GM12872 (cell line): ENCODE measurements around the gene LDLRAD3.

ENCODE experiments used
- TF ChIP-seq, protein P1 (sequence below): IDR thresholded peaks from 3 replicates; pipeline ENCODE4 v1.5.1; 2011; ENCODE audit warnings: low read depth, mild to moderate bottlenecking, low read length, moderate library complexity; ENCODE audit not compliant: insufficient read depth

Gene LDLRAD3

DNA sequence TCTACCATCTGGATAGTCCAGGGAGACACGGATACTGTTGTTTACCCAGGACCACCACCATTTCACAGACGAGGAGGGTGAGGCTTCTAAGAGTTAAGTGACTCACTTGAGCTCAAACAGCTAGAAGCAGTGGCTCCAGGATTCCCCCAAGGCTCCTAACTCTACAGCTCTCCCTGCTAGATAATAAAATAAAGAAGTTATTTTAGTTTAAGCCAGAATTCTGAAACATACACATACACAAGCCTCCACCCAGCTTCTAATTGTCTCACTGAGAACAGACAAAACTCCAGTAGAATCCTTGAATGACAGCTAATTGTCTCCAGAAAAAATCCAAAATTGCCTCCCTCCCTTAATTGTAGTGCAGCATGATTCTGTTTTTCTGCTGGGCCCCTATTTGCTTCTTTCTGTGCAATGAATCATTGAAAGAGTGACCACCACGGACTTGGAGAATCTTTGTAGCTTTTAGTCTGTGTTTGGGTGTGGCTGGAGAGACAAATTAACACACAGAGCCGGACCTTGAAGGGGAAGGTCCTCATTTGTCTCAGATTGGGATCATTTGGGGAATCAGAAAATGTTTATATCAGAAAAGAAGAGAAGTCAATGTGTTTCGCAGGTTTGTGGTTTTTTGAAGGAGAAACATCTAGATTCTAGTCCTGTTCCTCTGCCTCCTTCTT, 280.5 kb downstream of the LDLRAD3 start:
- TF ChIP-seq, protein P1, sequence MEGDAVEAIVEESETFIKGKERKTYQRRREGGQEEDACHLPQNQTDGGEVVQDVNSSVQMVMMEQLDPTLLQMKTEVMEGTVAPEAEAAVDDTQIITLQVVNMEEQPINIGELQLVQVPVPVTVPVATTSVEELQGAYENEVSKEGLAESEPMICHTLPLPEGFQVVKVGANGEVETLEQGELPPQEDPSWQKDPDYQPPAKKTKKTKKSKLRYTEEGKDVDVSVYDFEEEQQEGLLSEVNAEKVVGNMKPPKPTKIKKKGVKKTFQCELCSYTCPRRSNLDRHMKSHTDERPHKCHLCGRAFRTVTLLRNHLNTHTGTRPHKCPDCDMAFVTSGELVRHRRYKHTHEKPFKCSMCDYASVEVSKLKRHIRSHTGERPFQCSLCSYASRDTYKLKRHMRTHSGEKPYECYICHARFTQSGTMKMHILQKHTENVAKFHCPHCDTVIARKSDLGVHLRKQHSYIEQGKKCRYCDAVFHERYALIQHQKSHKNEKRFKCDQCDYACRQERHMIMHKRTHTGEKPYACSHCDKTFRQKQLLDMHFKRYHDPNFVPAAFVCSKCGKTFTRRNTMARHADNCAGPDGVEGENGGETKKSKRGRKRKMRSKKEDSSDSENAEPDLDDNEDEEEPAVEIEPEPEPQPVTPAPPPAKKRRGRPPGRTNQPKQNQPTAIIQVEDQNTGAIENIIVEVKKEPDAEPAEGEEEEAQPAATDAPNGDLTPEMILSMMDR: no peak

DNA sequence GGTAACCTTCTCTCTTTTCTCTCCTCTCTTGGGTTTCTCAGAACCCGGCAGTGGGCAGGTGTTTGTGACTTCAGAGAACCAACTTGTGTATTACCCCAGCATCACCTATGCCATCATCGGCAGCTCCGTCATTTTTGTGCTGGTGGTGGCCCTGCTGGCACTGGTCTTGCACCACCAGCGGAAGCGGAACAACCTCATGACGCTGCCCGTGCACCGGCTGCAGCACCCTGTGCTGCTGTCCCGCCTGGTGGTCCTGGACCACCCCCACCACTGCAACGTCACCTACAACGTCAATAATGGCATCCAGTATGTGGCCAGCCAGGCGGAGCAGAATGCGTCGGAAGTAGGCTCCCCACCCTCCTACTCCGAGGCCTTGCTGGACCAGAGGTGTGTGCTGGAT, 283.2 kb downstream of the LDLRAD3 start:
- TF ChIP-seq, protein P1: no peak

DNA sequence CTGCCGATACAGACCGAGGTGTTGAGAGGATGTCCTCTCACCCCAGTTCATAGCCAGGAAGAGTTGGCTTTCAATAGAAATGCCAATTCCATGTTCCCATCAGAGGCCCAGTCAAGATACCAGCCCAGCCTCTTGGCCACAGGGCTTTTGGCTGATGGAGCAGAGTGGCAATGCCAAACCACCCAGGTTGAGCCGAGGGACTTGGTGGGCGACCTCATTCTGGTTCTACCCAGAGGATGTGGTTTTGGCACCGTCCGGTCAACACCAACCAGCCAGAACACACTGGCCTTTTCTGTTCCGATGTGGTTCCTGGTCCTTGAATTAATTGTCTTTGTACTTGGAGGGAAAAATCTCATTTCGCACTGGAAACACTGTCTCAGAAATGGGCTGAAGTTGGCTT, 284.8 kb downstream of the LDLRAD3 start:
- TF ChIP-seq, protein P1: no peak

DNA sequence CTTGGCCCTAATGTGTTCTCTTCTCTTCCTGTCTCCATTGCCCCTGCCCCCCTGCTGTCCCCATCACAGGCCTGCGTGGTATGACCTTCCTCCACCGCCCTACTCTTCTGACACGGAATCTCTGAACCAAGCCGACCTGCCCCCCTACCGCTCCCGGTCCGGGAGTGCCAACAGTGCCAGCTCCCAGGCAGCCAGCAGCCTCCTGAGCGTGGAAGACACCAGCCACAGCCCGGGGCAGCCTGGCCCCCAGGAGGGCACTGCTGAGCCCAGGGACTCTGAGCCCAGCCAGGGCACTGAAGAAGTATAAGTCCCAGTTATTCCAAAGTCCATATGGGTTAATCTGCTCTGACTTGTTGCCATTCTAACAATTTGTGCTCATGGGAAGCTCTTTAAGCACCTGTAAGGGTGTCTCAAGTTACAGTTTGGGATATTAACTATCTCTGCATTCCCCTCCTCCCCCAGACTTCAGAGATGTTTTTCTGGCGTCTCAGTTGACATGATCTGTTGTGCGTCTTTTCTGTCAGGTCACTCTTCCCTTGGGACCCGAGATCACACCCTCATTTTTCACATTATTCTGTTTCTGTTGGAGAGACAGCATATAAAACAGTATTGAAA, 285.3 kb downstream of the LDLRAD3 start:
- TF ChIP-seq, protein P1: no peak

DNA sequence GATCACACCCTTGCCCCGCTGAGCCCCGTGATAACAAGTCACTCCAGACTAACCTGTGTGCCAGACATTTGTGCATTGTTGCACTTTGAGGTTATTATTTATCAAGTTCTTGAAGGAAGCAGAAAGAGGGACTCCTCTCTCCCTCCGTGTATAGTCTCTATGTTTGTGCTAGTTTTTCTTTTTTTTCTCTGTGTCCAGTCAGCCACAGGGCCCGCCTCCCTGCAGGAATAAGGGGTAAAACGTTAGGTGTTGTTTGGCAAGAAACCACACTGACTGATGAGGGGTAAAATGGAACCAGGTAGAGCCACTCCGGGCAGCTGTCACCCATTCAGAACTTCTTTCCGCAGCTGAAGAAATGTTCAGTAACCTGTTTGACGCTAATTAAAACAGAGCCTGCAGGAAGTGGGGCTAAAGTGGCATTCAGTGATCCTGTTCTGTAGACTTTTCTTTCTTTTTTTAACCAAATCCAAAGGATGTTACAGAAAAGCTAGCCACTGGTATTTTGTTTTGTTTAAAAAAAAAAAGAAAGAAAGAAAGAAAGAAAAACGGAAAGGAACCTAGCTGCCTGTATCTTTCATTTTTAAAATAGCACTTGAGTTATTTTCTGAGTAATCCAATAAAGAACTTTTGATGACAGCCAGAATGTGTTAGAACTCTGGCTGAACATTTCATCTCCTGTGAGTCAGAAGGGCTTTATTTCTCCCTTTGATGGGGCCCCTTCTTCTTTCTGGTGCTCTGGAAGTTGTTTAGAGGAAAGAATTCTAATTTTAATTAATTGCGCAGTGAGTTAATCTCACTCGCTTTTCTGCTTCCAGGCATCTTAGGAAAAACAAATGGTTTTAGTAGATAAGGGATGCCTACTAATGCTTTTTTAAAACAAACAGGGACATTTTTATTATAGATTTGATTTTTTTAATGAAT, 287.2 kb downstream of the LDLRAD3 start:
- TF ChIP-seq, protein P1: no peak

DNA sequence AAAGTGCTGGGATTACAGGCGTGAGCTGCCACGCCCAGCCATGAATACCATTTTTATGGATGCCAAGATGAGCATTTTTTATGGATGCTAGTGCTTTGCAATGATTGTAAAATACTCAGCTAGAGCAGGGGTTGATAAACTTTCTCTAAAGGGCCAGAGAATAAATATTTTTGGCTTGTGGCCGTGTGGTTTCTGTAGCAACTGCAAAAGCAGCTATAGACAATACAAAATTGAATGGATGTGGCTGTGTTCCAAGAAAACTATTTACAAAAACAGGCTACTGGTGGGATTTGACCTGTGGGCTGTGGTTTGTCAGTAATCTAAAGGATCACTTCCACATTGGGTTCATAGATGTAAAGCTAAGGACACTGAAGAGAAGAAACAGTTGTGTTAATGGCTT, 289.3 kb downstream of the LDLRAD3 start:
- TF ChIP-seq, protein P1: no peak

DNA sequence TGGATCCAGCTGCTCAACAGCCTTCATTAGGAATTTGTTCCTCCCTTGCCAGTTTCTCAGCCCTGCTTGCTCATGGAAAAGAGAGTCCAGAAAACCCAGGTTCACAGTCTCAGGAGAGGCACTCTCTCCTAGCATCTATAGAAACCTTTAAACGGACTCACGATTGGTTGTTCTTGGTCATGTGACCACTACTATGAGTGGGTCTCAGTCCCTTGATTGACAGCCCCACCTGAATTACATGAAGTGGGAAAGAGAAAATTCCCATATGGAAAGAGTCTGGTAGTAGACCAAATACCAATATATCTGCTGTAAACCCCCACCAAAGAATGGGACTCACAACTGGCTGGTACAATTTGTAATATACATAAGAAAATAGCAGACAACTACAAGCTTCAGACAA, 291.0 kb downstream of the LDLRAD3 start:
- TF ChIP-seq, protein P1: no peak
